ENCODE results near the gene UPB1.
"Not testable (repeated sequence)": the region's sequence is repeated elsewhere in the genome, so short reads cannot be mapped to it uniquely, and the experiment has no call there.

UPB1 gene

DNA sequence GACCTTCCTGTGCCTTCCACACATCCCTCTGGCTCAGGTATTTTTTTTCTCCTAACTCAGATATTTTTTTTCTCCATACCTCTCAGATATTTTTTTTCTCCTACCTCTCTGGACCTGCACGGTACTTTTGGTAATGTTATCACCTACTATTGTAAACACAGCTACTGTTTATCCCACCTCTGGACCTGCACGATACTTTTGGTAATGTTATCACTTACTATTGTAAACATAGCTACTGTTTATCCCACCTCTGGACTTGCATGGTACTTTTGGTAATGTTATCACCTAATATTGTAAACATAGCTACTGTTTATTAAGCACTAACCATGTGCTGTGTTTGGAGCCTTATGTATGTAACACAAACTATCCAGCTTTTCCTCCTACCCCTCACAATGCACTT is 12.1 kb upstream of the UPB1 start:
- DNase-seq, result no peak

- no peak for DNase-seq
Observed at GRCh38 chr22:24483976-24484545, 11.1 kb upstream of the UPB1 start.

DNA sequence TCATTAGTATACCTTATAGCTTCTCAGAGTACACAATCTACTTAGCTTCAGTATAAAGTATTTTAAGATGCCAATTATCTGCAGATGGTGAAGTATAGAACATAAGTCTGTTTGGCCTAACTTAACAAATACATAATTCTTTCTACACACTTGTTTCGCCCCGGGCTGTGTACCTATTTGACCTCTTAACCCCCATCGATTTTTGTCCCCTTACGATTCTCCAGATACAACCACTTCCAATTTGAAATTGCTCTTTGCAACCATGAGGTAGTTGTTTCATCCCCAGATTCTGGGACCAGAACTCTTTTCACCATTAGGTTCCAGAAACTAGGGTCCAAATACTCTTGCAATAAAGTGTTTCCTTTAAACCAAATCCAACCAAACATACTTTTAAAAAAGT is 10.0 kb upstream of the UPB1 start:
- no peak for DNase-seq

GRCh38 chr22:24485608-24486007 is 9.5 kb upstream of the UPB1 start:
- no peak for DNase-seq

- DNase-seq, result no peak
Observed at GRCh38 chr22:24486501-24486921, 8.6 kb upstream of the UPB1 start.

- no peak for DNase-seq
Observed at GRCh38 chr22:24489011-24489410, 6.1 kb upstream of the UPB1 start.

DNA sequence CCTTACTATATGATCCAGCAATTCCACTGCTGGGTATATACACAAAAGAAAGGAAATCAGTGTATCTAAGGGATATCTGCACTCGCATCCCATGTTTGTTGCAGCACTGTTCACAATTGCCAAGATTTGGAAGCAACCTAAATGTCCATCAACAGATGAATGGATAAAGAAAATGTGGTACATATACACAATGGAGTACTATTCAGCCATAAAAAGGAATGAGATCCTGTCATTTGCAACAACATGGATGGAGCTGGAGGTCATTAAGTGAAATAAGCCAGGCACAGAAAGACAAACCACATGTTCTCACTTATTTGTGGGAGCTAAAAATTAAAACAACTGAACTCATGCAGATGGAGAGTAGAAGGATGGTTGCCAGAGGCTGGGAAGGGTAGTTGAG is 5.7 kb upstream of the UPB1 start:
- DNase-seq, result not testable (repeated sequence)

DNA sequence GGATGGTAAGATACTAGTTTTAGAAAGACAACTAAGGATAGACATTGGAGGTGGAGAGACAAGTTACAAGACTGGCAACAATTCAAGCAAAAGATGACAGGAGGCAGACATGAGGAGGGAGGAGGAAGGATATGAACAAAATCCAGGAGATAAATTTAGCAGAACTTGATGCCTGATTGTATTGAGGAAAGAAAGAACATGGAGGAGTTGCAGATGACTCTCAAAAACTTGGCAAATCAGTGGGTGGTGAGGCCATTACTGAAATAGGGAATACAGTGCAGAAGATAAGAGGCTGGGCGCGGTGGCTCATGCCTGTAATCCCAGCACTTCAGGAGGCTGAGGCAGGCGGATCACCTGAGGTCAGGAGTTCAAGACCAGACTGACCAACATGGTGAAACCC is 2.7 kb upstream of the UPB1 start:
- DNase-seq, result no peak

GRCh38 chr22:24494167-24494527 is 985 bp upstream of the UPB1 start:
- DNase-seq, result no peak

- DNase-seq, result no peak
Observed at GRCh38 chr22:24495365-24495675, 188 bp downstream of the UPB1 start.

GRCh38 chr22:24496234-24496633 is 1.1 kb downstream of the UPB1 start:
- DNase-seq, result no peak

GRCh38 chr22:24496661-24497060 is 1.5 kb downstream of the UPB1 start:
- DNase-seq, result no peak

DNA sequence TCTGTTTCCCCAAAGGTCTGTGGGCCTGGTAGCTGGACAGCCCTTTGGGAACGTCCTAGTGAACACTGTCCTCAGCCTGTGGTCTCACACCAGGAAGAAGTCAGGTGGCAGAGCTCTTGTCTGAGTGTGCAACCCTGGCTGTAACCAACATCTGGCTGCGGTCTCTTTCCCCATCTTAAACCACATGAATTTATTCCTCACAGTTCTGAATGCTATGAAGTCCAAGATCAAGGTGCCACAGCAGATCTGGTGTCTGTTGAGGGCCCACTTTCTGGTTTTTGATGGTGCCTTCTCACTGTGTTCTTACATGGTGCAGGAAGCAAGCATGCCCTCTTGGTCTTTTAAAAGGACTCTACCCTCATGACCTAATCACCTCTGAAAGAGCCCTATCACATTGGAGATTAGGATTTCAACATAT is 2.7 kb downstream of the UPB1 start:
- no peak for DNase-seq

DNA sequence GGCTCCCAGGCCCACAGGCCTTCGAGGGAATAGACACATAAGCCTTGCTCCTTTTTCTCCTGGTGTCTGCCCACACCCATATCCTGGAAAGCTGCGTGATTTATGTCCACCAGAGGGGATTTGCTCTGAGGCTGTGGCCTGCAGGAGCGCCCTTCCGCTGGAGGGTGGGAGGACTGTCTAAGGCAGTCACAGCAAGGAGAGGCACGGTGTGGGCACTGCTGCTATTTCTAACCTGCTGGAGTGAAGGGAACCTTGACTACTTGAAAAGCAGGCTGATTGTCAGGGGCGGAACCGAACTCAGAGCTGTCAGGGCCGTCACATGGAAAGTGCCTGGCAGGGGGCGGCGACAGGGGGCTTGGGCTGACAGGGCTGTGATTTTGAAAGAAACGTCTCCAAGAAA is 3.7 kb downstream of the UPB1 start:
- no peak for DNase-seq

DNA sequence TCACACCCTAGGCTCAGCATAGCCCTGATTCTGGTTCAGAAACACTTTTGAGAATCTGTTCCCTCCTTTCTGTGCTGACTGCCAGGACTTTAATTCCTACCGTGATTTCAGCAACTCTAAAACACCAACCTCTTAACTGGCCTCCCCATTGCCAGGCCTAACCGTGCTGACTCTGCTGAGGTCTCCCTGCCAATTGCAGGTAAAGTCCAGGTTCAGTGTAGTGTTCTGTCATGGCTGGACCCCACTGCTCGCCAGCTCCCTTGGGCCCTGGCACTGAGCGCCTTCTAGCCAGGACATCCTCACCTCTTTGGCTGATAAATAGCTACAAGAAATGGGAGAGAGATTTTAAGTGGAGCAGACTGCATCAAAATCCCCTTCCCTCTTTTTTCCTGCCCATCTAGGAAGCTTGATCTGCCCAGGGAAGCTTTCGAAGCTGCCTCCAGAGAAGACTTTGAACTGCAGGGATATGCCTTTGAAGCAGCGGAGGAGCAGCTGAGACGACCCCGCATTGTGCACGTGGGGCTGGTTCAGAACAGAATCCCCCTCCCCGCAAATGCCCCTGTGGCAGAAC is 4.7 kb downstream of the UPB1 start:
- no peak for DNase-seq

GRCh38 chr22:24500277-24500820 is 5.2 kb downstream of the UPB1 start:
- no peak for DNase-seq

- DNase-seq, result no peak
Observed at GRCh38 chr22:24501301-24502005, 6.3 kb downstream of the UPB1 start.

DNA sequence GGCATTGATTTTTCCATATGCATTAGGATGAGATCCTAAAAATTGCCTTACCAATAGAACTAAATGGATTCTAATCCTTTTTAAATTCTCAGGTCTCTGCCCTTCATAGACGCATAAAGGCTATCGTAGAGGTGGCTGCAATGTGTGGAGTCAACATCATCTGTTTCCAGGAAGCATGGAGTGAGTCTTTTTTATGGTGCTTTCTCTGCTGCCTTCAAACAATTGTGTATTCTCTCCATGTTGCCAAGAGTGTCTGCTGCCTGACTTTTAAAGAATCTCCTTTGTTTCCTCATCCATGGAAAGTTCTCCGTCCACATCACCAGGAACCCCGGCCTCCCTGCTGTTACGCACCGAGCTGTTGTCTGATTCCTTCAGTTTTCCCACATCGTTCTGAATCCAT is 6.9 kb downstream of the UPB1 start:
- DNase-seq, result no peak

DNA sequence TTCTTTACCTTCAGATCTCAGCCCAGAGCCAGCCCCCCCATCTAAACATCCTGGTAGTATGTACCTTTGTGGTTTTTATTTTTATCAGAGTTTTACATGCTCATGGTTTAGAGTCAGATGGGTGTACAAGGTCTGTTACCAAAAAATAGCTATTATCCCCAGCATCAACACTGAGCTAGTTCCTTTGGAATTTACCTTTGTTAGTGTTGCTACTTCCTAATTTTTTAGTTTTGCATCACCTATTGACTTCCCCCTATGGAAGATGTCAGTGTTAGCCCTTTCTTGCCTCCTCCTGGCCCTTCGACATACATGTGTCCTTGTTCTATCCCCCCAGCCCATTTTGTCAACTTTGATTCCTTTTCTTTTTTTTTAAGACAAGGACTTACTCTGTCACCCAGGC is 7.4 kb downstream of the UPB1 start:
- DNase-seq, result no peak

DNA sequence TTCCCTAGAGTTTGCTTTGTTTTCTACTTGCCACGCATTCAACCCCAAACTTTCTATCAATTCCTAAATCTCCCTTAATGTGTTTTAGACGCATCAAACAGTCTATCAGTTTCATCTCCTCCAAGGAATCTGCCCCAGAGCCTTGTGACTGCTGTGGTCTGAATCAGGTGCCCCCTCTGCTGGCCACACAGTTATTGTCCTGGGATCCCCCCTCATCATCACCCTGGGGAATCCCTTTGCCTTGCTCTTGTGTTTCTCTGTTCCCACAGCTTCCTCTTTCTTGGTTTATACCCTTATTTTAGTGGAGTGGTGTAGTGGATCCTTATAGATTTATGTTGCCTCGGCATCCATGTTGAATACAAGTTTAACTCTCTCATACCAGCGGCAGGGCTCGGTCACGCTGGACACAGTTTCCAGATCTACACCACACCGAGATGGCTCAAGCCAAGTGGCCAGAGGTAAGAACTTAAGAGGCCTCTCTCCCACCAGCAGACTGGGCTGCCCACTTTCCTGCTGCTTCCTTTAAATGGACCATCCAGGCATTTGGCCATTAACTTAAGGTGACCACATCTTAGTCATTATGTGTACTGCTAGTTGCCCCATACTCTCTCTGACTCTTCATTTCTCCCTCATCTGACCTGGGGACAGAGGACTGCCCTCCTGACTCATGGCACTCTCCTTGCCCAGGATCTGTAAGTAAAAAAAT is 8.2 kb downstream of the UPB1 start:
- peak in 1 of 3 experiments; percentile 15 for DNase-seq

GRCh38 chr22:24503843-24504338 is 8.8 kb downstream of the UPB1 start:
- no peak for DNase-seq

GRCh38 chr22:24504540-24504939 is 9.4 kb downstream of the UPB1 start:
- no peak for DNase-seq

DNA sequence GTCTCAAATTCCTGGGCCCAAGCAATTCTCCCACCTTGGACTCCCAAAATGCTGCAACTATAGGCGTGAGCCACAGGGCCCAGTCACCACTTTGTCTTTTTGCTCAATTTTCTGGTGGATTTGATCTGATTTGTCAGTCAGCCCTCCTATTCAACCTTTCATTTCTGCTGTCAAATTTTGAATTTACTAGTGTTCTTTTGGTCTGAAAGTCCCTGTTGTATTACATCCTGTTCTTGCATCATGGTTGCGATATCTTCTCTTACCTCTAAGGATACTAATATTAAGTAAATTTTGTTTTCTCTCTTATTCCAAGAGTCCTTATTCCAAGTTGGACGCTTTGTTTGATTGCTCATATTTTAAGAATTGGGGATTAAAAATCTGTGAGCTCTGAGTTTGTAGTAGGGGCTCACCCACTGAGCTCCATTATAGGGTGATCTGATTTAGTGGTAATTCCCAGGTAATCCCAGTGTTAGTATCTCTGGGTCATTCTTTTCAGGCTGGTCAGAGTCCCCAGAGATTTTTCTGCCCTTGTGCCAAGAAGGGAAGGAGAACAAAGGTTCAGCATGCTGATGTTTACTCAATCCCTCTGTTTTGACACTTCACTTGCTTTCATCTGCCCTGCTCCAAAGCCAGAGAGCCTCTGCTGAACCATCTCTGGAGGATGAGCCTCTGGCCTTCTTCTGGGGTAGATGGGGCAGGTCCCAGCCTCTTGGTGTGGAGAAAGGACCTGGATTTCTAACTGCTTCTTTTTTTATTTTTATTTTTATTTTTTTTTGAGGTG is 10.0 kb downstream of the UPB1 start:
- DNase-seq, result peak in 1 of 3 experiments; percentile 8

Data from NCI-H1417 (cell line).